ENCODE measurements around the gene NXPE1.

Gene NXPE1

DNA sequence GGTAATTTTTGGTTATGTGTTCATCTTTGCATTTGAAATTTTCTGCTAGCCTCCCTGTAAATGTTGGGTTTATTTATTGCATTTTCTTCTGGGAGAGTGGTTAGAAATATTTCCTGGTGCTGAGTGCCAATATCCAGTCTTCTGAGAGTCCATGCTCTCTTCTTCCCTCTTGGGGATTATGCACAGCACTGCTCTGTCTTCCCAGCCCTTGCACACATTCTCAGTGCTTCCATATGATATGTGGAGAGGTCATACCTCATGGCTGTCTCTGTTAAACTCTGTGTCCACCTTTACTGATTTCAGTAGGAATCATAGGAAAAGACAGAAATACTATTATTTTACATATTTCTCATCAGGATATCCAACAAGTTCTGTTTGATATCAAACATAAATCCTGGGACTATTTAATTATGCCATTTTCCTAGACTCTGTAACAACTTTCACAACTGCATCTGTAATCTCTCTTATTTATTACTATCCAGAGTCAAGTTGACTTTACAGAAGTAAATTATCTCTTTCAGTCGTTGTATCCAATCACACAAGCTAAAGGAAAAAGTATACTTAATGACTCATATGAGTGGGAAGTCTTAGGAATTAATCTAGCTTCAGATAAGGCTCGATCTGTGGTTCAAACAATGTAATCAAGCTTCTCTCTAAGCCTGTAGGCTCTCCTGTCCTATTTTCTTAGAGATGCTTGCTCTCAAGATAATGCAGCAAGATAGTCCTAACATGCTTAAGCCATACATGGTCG is 2.7 kb upstream of the NXPE1 start:
- DNase-seq, result no peak

DNA sequence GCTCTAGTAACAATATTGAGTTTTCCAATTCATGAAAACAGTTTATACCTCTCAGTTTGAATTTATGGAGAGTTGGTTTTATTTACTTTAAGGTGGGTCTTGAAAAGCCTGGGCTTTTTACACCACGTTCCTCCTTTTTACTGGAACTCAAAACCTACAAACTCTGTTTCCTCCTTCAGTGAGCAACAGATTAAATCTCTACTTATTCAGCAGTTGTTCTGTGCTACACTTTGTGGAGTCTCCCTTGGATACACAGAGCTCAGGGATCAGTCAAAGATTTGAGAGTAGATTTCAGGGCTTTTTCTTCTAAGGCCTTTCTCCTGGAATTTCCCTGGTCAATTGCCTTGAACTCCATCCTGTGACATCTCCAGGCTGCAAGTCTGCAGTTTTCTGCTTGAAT is 3.5 kb downstream of the NXPE1 start:
- no peak for DNase-seq

DNA sequence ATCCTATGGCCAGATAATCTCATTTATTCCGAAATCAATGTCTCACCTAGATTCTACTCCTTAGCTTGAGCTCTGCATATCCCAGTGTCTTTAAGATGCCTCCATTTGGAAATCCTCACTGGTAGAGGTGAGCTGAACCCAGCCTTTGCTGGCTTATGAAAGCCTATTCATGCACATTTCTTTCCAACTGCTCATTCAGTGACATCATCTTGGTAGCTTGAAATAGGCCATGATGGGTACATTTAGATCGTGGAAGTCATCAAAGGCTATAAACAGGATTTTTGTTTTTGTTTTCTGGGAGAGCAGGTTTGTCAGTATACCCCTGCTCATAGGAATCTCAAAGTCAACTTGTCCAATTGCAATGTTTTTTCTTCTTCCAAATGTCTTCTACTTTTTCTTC is 6.0 kb downstream of the NXPE1 start:
- DNase-seq, result no peak

DNA sequence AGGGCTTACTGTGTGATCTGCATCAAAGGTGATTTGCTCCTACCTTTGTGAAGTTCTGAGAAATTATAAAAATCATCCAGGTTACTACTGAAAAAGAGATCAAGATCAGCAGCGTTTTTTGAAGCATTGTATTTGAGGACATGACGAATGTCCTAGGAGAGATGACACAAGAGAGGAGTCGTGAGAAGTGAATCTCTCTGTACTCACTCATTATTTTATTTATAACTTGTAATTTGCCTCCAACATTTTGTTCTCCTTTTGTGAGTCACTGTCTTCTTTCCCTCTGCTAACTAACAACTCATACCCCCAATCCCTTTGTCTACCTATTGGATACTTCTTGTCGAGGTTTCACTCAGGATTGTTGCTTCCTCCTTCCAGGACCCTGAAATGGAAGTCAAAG is 8.6 kb downstream of the NXPE1 start:
- no peak for DNase-seq

DNA sequence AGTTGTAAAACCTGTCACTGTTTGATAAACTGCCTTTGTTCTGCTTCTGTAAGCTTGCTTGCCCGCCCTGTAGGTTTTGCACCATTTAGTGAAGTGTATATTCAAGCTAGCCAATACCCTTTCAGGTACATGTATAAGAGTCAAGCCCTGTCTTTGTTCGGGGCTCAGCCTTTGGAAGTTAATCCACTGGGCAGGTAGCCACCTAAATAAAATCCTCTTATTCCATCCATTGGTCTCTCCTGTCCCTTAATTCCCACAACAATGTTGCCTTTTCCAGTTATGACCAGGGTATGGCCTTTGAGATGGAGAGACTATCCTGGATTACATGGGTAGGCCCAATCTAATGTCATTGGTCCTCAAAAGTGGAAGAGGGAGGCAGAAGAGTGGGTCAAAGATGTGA is 34.0 kb downstream of the NXPE1 start:
- no peak for DNase-seq

DNA sequence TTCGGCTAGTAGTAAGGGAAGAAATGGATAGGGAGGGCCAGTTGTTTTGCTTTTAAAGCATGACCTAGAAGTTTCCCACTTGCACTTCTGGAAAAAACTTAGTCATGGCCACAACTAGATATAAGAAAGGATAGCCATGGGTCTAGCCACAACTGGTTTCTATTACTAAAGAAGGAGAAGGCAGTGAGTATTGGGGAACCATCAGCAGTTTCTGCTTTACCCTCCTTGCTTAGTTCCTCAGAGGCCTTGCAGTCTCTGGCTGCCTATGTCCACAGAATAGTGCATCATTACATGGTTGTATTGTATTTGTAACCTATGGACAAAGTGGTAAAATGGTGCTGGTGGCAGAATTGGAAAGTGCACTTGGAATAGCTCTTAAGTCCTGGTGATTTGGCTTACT is 35.6 kb downstream of the NXPE1 start:
- DNase-seq, result no peak

DNA sequence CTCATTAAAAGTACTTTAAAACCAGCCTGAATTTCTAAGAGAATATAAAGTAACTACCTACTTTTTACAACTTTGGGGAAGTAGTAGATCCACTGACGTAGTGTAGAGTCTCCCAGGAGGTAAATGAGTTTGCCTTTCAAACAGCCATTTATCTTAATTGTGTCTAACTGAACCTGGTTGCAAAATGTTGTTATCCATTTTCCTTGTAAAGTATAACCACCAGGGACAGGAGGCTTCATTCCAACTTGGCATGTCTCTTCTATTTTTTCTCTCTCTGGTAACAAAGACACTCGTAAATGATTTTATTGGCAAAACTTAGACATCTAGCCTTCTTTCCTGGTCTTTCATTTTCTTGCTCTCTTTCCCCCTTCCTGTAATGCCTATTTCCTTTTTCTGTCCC is 36.9 kb downstream of the NXPE1 start:
- DNase-seq, result no peak

DNA sequence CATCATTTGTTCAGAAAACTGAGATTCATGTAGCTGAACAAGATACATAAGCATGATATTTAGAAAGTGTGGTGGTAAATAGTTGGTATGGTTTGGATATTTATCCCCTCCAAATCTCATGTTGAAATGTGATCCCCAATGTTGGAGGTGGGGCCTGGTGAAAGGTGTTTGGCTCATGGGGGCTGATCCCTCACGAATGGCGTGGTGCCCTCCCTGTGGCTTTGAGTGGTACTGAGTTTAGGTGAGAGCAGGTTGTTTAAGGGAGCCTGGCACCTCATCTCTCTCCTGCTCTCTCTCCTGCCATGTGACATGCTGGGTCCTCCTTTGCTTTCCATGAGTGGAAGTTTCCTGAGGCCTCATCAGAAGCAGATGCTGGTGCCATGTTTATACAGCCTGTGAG is 48.1 kb downstream of the NXPE1 start:
- no peak for DNase-seq

DNA sequence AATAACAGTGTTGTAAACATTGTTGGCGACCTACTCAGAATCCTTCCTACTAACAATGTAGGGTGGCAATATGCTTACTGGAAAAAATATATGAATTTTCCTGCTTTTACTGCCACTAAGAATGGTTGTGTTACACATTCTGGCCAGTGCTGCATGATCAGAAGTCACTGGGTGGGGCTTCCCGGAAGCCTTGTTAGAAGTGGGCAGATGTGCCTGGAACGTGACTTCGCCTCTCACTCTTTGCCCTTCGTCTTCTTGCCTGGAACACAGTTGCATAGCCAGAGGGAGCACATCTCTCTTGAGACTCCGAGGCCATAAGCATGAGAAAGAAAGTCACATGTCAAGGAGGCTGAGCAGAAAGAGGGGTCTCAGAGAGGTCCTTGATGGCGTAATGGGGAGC is 48.6 kb downstream of the NXPE1 start:
- no peak for DNase-seq

DNA sequence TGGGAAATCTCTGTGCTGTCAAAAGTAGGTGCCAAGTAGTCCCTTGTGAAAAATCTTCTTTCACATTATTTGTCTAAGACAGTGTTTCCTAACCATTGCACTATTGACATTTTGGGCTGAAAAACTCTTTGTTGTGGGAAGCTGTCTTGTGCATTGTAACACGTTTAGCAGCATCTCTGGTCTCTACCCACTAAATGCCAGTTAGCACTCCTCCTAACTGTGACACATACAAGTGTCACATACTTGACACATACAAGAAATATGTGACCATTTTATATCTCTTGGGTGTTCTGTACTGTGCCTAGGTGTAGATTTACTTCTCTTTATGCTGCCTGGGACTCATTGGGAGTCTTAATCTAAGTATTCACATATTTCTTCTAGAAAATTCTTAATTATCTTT is 57.8 kb downstream of the NXPE1 start:
- no peak for DNase-seq

DNA sequence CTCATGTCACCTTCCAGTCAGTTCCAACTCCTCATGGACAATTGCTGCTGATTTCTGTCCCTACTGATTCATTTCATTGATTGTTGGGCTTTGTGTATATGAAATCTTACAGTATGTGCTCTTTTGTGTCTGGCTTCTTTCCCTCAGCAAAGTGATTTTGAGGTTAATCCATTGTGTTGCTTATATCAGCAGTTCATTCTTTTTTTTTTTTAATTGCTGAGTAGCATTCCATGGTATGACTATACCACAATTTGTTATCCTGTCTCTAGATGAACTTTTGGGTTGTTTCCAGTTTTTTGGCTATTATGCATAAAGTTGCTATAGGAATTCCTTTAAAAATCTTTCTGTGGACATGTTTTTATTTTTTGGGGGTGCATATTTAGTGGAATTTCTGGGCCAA is 59.9 kb downstream of the NXPE1 start:
- DNase-seq, result no peak

DNA sequence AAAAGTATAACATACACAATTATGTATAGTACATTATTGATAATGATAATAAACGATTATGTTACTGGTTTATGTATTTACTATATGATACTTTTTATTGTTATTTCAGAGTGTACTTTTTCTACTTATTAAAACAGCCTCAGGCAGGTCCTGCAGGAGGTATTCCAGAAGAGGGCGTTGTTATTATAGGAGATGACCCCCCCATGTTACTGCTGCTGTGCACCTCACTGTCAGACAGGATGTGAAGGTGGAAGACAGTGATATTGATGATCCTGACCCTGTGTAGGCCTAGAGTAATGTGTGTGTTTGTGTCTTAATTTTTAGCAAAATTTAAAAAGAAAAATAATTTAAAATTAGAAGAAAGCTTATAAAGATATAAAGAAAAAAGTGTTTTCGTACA is 62.8 kb downstream of the NXPE1 start:
- no peak for DNase-seq

DNA sequence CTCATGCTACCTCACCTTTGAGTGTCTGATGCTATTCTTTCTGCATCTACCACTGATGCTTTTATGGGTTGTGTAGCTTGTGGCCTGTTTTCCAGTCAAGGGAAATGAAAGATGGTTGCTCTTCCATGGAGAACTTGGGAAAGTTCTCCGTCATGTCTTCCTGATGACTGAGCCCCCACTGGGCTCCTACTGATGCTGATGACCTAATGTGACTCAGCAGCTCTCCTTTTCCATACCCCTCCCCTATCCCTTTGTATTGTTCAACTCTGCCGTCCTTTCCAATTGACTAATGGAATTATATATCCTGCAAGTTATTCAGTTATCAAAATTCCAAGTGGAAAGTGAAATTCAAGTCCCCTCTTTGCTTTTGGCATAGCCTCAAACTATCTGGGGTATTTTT is 75.8 kb downstream of the NXPE1 start:
- no peak for DNase-seq

DNA sequence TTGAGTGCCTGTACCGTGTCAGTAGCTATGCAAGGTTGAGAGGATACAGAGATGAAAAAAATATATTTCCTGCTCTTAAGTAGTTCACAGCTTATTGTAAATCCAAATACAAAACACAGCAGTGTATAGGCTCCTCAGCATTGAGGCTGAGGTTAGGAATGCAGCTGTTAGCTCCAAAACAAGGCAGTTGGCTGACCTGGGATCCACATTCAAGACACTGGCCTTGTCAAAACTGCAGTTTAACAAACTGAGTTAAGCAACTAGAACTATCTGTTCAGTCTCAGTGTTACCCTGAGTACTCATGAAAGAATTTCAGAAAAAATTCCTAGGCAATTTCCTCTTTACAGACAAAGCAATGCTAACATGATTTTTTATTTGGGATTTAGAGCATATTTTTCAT is 77.6 kb downstream of the NXPE1 start:
- no peak for DNase-seq

DNA sequence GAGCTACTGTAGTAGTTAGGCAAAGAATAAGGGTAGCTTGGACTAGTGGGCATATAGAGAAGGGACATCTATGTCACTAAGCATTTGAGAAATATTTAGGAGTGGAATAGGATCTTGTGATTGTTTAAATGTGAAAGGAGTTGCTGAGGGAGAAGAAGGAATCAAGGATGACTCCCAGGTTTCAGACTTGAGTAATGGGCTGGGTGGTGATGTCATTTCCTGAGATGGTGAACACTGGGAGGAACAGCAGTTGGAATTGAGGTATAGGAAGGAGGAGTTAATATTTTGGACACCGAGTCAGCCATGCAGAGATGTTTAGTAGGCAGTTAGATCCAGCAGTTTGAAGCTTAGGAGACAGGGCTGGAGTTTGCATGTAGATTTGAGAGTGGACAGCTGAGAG is 80.3 kb downstream of the NXPE1 start:
- no peak for DNase-seq

DNA sequence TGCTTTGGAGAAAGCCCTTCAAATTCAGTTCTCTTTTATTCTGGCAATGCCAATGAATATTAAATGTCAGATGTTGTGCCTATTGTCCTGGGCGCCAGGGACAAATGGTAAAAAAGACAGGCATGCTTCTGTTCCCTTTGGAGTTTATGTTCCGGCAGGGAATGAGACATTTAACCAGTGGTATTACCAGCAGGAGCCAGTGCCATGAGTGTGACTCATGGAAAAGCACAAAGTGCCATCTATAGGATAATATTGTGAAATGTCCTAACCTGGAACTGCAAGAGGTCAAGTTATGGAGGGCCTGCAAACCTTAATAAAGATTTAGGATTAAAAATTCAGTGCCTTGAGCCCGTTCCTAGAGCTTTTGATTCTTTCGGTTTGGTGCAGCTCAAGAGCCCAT is 80.9 kb downstream of the NXPE1 start:
- no peak for DNase-seq

DNA sequence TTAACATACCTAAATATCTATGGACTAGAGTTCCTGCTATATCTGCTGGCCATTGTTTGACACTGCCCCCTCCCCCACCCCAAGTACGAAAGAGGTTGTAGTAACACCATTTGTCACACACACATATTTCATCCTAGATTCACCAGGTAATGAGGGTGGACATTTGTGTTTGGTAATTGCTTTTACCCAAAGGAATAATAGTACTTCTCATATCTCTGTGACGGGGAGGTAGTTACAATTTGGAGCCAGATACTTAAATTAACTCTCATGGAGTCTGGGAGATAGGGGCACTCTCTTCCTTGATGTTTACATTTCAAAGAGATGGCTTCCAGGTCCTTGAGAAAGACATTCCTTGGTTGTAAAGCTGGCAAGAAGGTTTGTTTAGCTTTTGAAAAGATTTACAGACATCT is 81.7 kb downstream of the NXPE1 start:
- DNase-seq, result no peak

DNA sequence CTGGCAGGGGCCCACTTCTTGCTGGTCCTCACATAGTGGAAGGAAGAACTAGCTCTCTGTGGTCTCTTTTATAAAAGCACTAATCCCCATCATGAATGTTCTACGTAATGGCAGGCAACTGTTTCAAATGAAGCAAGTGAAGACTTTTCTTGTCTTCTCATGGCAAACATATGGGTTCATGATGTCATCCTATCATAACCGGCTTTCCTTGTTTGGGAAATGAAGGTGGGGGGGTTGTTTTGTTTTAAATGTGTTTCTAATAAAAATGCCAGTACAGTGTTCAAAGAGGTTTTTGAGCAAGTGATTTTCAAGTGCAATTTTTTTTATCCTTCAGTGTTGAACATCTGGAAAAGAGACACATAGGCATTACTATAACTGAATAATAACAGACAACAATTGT is 87.0 kb downstream of the NXPE1 start:
- DNase-seq, result no peak

All from NCI-H2029 treated with DMSO at 0.1 percent for 48 hours (cell line).